ENCODE data around the gene KIF1A. TPM values are rescaled to one million over a fixed set of nuclear protein-coding genes. Genes with fewer than 3 reads are reported as not detected.

The KIF1A gene
- total and polyA plus RNA-seq, 10 of the 15 experiments (the other 5 are each of a cell fraction or from before 2014, with no cell fraction given), result 0.04 to 0.95 (median 0.06) TPM; not detected in 5

DNA sequence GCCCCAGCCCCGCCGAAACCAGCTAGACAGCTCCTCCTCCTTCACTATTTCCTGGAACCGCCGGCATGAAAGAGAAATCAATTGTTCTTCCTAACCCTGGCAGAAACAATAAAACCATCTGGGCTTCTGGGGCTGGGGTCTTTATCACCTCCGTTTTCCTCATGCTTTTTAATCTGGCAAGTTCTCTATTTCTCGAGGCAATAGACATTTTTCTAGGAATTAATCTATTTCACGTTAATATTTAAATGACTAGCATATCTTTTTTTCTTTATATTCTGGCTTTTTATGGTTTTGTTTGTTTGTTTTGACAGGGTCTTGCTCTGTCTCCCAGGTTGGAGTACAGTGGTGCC lies 1.4 kb upstream of the KIF1A start:
- BruUV-seq (replicated peaks), result no TSS peak
- no peaks in the 10 kb centered on the region for H3K79me2 ChIP-seq (ENCODE audit: control insufficient read depth, insufficient read depth, low read length)
- ChIA-PET SMC1A (ENCODE audit: uncharacterized antibody, unreplicated experiment) (interaction anchor here (0.6 to 0.7 kb wide), 2 partner anchors 19 to 40 kb away, joined by 3 read pairs; no protein-coding TSS in a partner anchor), RAD21 (ENCODE audit: unreplicated experiment) (no interaction called here), CTCF (interaction anchor here (1.1 kb wide), 1 partner anchor 19 kb away, joined by 3 read pairs; no protein-coding TSS in a partner anchor), POLR2A (no interaction called here)
- FAIRE-seq, result no peak
- H3K4me3 ChIP-seq, result no peak overlapping the region
- intact Hi-C loops (cut with micrococcal nuclease; ENCODE audit: unreplicated experiment) (no loop called here), in situ Hi-C loops (cut with MboI) (no loop called here)
- H3K4me1 ChIP-seq (ENCODE audit: control insufficient read depth, insufficient read depth, low read length), result no peaks in the 10 kb centered on the region
- ATAC-seq, result no peak
- H3K4me2 ChIP-seq (ENCODE audit: control insufficient read depth, insufficient read depth), result no peak overlapping the region
- H3K9me3 ChIP-seq (replicated peaks; ENCODE audit: control insufficient read depth, insufficient read depth, low read length), result no peaks in the 10 kb centered on the region; the same call in 2 of the 3 replicates
- no peak overlapping the region for H3K27ac ChIP-seq (ENCODE audit: control insufficient read depth, insufficient read depth)
- WGBS (ENCODE audit: insufficient coverage, insufficient replicate concordance, low lambda C conversion rate, missing lambda C conversion rate), result 25% methylated on average over 7 of the region's 7 CpGs
- H3K36me3 ChIP-seq (ENCODE audit: control insufficient read depth in 2 of 2, insufficient read depth in 2 of 2, low read length in 1 of 2), result no peaks in the 10 kb centered on the region
- DNase-seq (ENCODE audit: low read depth, low spot score), result no peak
- H3K27me3 ChIP-seq (replicated peaks in 1 of 2; ENCODE audit: control insufficient read depth in 2 of 2, insufficient read depth in 2 of 2, low read length in 1 of 2), result peaks cover 10 to 13% of the 10 kb centered on the region in 2 experiments
- no peak overlapping the region for H2AFZ ChIP-seq (ENCODE audit: control insufficient read depth, low read depth, low read length)
- no peak for TF ChIP-seq CREB1 (IDR thresholded peaks at IDR 0.05; ENCODE audit: low read depth)
- TF ChIP-seq WRNIP1 (IDR thresholded peaks at IDR 0.05; ENCODE audit: borderline replicate concordance, low read depth, low read length), result no peak
- no peak overlapping the region for H3K9ac ChIP-seq (ENCODE audit: control insufficient read depth, insufficient read depth, low read length)
- no peaks in the 10 kb centered on the region for H4K20me1 ChIP-seq (ENCODE audit: control insufficient read depth, insufficient read depth)

DNA sequence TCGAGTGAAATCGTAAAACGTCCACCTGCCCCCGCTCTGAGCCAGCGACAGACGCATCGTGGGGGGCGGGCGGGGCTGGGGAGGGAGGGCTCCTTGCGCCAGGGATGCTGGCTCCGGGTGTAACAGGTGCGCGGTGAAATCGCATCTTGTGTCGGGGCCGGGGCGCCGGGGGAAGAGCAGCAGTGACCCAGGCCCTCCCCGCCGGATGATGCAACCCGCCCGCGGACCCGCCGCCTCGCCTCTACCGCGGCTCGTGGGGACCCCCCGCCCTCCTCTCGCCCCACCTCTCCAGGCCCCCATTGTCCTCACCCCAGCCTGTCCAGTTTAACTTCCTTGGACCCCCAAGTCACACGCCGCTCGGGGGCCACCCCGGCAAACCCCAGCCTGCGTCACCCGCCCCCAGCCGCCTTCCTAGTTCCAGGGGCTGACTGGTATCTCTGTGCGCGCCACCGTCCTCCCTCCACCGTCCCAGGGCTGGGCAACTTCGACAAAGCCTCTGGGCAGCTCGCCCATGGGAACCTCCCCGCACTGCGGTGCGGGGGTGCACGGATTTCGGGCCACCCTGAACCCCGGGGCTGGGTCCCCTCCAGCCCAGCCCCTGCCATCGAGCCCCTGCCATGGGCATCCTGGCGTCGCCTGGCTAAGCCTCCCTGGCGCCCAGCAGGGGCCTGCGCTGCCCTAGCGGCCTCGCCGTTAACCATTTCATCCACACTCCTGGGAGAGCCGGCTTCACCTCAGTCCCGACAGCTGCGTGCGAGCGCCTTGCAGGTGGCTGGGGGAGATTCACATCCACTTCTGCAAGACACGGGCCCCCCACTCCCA lies 799 bp upstream of the KIF1A start:
- WGBS (ENCODE audit: insufficient coverage, insufficient replicate concordance, low lambda C conversion rate, missing lambda C conversion rate), result 22% methylated on average over 32 of the region's 64 CpGs
- Histone ChIP-seq H3K36me3 (ENCODE audit: control insufficient read depth in 2 of 2, insufficient read depth in 2 of 2, low read length in 1 of 2) (no peaks in the 10 kb centered on the region), H3K9me3 (replicated peaks; ENCODE audit: control insufficient read depth, insufficient read depth, low read length) (no peaks in the 10 kb centered on the region; the same call in 2 of the 3 replicates), H3K9ac (ENCODE audit: control insufficient read depth, insufficient read depth, low read length) (no peak overlapping the region), H3K27me3 (replicated peaks in 1 of 2; ENCODE audit: control insufficient read depth in 2 of 2, insufficient read depth in 2 of 2, low read length in 1 of 2) (peaks cover 10 to 13% of the 10 kb centered on the region in 2 experiments), H3K27ac (ENCODE audit: control insufficient read depth, insufficient read depth) (no peak overlapping the region), H4K20me1 (ENCODE audit: control insufficient read depth, insufficient read depth) (no peaks in the 10 kb centered on the region), H3K4me2 (ENCODE audit: control insufficient read depth, insufficient read depth) (no peak overlapping the region), H2AFZ (ENCODE audit: control insufficient read depth, low read depth, low read length) (no peak overlapping the region), H3K79me2 (ENCODE audit: control insufficient read depth, insufficient read depth, low read length) (no peaks in the 10 kb centered on the region), H3K4me3 (no peak overlapping the region), H3K4me1 (ENCODE audit: control insufficient read depth, insufficient read depth, low read length) (no peaks in the 10 kb centered on the region)
- intact Hi-C loops (cut with micrococcal nuclease; ENCODE audit: unreplicated experiment) (no loop called here), in situ Hi-C loops (cut with MboI) (no loop called here)
- no peak for FAIRE-seq
- ChIA-PET CTCF (interaction anchor here (1.1 kb wide), 1 partner anchor 20 kb away, joined by 3 read pairs; no protein-coding TSS in a partner anchor), POLR2A (no interaction called here), SMC1A (ENCODE audit: uncharacterized antibody, unreplicated experiment) (interaction anchor here (0.6 kb wide), 1 partner anchor 39 kb away, joined by 3 read pairs; no protein-coding TSS in a partner anchor), RAD21 (ENCODE audit: unreplicated experiment) (no interaction called here)
- no peak for DNase-seq (ENCODE audit: low read depth, low spot score)
- no peak for ATAC-seq
- no TSS peak for BruUV-seq (replicated peaks)
- TF ChIP-seq ZSCAN29 (IDR thresholded peaks at IDR 0.05), result no peak
- no peak for TF ChIP-seq DPF2 (IDR thresholded peaks at IDR 0.05)
- TF ChIP-seq BACH1 (IDR thresholded peaks at IDR 0.05; ENCODE audit: borderline replicate concordance), result no peak
- TF ChIP-seq WRNIP1 (IDR thresholded peaks at IDR 0.05; ENCODE audit: borderline replicate concordance, low read depth, low read length), result no peak
- TF ChIP-seq, protein P1, sequence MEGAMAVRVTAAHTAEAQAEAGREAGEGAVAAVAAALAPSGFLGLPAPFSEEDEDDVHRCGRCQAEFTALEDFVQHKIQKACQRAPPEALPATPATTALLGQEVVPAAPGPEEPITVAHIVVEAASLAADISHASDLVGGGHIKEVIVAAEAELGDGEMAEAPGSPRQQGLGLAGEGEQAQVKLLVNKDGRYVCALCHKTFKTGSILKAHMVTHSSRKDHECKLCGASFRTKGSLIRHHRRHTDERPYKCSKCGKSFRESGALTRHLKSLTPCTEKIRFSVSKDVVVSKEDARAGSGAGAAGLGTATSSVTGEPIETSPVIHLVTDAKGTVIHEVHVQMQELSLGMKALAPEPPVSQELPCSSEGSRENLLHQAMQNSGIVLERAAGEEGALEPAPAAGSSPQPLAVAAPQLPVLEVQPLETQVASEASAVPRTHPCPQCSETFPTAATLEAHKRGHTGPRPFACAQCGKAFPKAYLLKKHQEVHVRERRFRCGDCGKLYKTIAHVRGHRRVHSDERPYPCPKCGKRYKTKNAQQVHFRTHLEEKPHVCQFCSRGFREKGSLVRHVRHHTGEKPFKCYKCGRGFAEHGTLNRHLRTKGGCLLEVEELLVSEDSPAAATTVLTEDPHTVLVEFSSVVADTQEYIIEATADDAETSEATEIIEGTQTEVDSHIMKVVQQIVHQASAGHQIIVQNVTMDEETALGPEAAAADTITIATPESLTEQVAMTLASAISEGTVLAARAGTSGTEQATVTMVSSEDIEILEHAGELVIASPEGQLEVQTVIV (IDR thresholded peaks at IDR 0.05; ENCODE audit: borderline replicate concordance, partially characterized antibody), result no peak
- TF ChIP-seq PML (IDR thresholded peaks at IDR 0.05; ENCODE audit: low read length), result no peak
- no peak for TF ChIP-seq TCF7 (IDR thresholded peaks at IDR 0.05; ENCODE audit: borderline replicate concordance)
- TF ChIP-seq, protein P2, sequence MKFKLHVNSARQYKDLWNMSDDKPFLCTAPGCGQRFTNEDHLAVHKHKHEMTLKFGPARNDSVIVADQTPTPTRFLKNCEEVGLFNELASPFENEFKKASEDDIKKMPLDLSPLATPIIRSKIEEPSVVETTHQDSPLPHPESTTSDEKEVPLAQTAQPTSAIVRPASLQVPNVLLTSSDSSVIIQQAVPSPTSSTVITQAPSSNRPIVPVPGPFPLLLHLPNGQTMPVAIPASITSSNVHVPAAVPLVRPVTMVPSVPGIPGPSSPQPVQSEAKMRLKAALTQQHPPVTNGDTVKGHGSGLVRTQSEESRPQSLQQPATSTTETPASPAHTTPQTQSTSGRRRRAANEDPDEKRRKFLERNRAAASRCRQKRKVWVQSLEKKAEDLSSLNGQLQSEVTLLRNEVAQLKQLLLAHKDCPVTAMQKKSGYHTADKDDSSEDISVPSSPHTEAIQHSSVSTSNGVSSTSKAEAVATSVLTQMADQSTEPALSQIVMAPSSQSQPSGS (IDR thresholded peaks at IDR 0.05; ENCODE audit: low read length), result no peak
- no peak for TF ChIP-seq JUNB (IDR thresholded peaks at IDR 0.05)
- TF ChIP-seq NR2F1 (conservative IDR thresholded peaks at IDR 0.05), result no peak
- no peak for TF ChIP-seq ATF7 (IDR thresholded peaks at IDR 0.05; ENCODE audit: low read depth)
- no peak for TF ChIP-seq MXI1 (IDR thresholded peaks at IDR 0.05; ENCODE audit: low read depth, low read length)
